H9 (cell line): ENCODE measurements around the gene PAX9. TPM values are rescaled to one million over a fixed set of nuclear protein-coding genes. Genes with fewer than 3 reads are reported as not detected.

ENCODE experiments used
- DNase-seq: peaks from one replicate; pipeline ENCODE4 v3.0.0-alpha.2; 2017
- H2AFZ ChIP-seq: one replicate; pipeline ENCODE4 v1.6.1; 2013; ENCODE audit warnings: mild to moderate bottlenecking, low read length, control low read depth, moderate library complexity
- H2AK5ac ChIP-seq: 2 replicates; pipeline ENCODE4 v1.6.1; 2013; ENCODE audit warnings: low read length, control low read depth, mixed read lengths; ENCODE audit not compliant: insufficient read length
- H2BK120ac ChIP-seq: one replicate; pipeline ENCODE4 v1.6.1; 2013; ENCODE audit warnings: low read depth, mild to moderate bottlenecking, low read length, control low read depth, inconsistent platforms; ENCODE audit not compliant: poor library complexity, severe bottlenecking
- H2BK12ac ChIP-seq: 2 replicates; pipeline ENCODE4 v1.6.1; 2013; ENCODE audit warnings: low read length, control low read depth, mixed read lengths, low read depth; ENCODE audit not compliant: insufficient read length
- H2BK15ac ChIP-seq: 2 replicates; pipeline ENCODE4 v1.6.1; 2013; ENCODE audit warnings: low read depth, low read length, control low read depth
- H2BK20ac ChIP-seq: one replicate; pipeline ENCODE4 v1.6.1; 2013; ENCODE audit warnings: low read depth, mild to moderate bottlenecking, low read length, control low read depth, inconsistent platforms; ENCODE audit not compliant: poor library complexity, severe bottlenecking
- H2BK5ac ChIP-seq: 2 replicates; pipeline ENCODE4 v1.6.1; 2013; ENCODE audit warnings: low read length, control low read depth, mixed read lengths; ENCODE audit not compliant: insufficient read length
- H3K14ac ChIP-seq: 2 replicates; pipeline ENCODE4 v1.6.1; 2013; ENCODE audit warnings: low read length, control low read depth; ENCODE audit not compliant: insufficient read depth
- H3K18ac ChIP-seq: 2 replicates; pipeline ENCODE4 v1.6.1; 2013; ENCODE audit warnings: low read depth, mild to moderate bottlenecking, mixed read lengths, low read length, control low read depth; ENCODE audit not compliant: insufficient read length
- H3K23ac ChIP-seq: 2 replicates; pipeline ENCODE4 v1.6.1; 2013; ENCODE audit warnings: low read length, control low read depth, mixed read lengths, low read depth; ENCODE audit not compliant: insufficient read length
- H3K23me2 ChIP-seq: 2 replicates; pipeline ENCODE4 v1.6.1; 2013; ENCODE audit warnings: low read depth, mild to moderate bottlenecking, mixed read lengths, low read length, control low read depth; ENCODE audit not compliant: insufficient read length, poor library complexity, severe bottlenecking
- H3K27ac ChIP-seq: 2 replicates; pipeline ENCODE4 v1.5.1; 2013; ENCODE audit warnings: low read length, control low read depth, mixed read lengths, low read depth; ENCODE audit not compliant: insufficient read length
- H3K27me3 ChIP-seq: 2 replicates; pipeline ENCODE4 v1.6.1; 2013; ENCODE audit warnings: low read length, control low read depth, inconsistent platforms; ENCODE audit not compliant: insufficient read depth
- H3K4ac ChIP-seq: 2 replicates; pipeline ENCODE4 v1.6.1; 2013; ENCODE audit warnings: low read depth, mild to moderate bottlenecking, control low read depth, inconsistent platforms, low read length, moderate library complexity
- H3K4me1 ChIP-seq: 2 replicates; pipeline ENCODE4 v1.6.1; 2013; ENCODE audit warnings: low read length, control low read depth, inconsistent platforms; ENCODE audit not compliant: insufficient read depth
- H3K4me2 ChIP-seq: 2 replicates; pipeline ENCODE4 v1.6.1; 2013; ENCODE audit warnings: low read length, control low read depth, mixed read lengths; ENCODE audit not compliant: insufficient read length, insufficient read depth
- H3K56ac ChIP-seq: 2 replicates; pipeline ENCODE4 v1.6.1; 2013; ENCODE audit warnings: low read depth, mild to moderate bottlenecking, mixed read lengths, low read length, control low read depth; ENCODE audit not compliant: insufficient read length
- H3K79me1 ChIP-seq: 2 replicates; pipeline ENCODE4 v1.6.1; 2013; ENCODE audit warnings: low read depth, mild to moderate bottlenecking, moderate library complexity, low read length, control low read depth, inconsistent platforms; ENCODE audit not compliant: insufficient read depth, poor library complexity, severe bottlenecking
- H3K79me2 ChIP-seq: 2 replicates; pipeline ENCODE4 v1.6.1; 2013; ENCODE audit warnings: low read length, control low read depth, inconsistent platforms; ENCODE audit not compliant: insufficient read depth
- H3K9ac ChIP-seq: 2 replicates; pipeline ENCODE4 v1.6.1; 2013; ENCODE audit warnings: low read length, control low read depth, mixed read lengths; ENCODE audit not compliant: insufficient read length; ENCODE audit errors: extremely low read depth
- H3K9me3 ChIP-seq: one replicate; pipeline ENCODE4 v1.6.1; 2013; ENCODE audit warnings: low read depth, low read length, inconsistent platforms; ENCODE audit not compliant: control insufficient read depth
- H3T11ph ChIP-seq: one replicate; pipeline ENCODE4 v1.6.1; 2013; ENCODE audit warnings: mild to moderate bottlenecking, low read length, control low read depth, inconsistent platforms
- H4K20me1 ChIP-seq: one replicate; pipeline ENCODE4 v1.6.1; 2013; ENCODE audit not compliant: control insufficient read depth, insufficient read length, insufficient read depth
- H4K5ac ChIP-seq: 2 replicates; pipeline ENCODE4 v1.6.1; 2013; ENCODE audit warnings: low read depth, mild to moderate bottlenecking, mixed read lengths, low read length, control low read depth; ENCODE audit not compliant: insufficient read length
- H4K8ac ChIP-seq: replicated peaks from 2 replicates; pipeline ENCODE4 v1.6.1; 2013; ENCODE audit warnings: low read length, control low read depth, mixed read lengths, low read depth; ENCODE audit not compliant: insufficient read length
- H4K91ac ChIP-seq: 2 replicates; pipeline ENCODE4 v1.6.1; 2013; ENCODE audit warnings: low read depth, mild to moderate bottlenecking, moderate library complexity, mixed read lengths, low read length, control low read depth; ENCODE audit not compliant: insufficient read length
- H3K27ac Mint-ChIP-seq, 3 experiments: 2 replicates in 2 of 3; 3 replicates in 1 of 3; pipeline ENCODE4 v1.8.0; 2020 to 2021; ENCODE audit warnings: mixed read lengths in 3 of 3, mild to moderate bottlenecking in 1 of 3, moderate library complexity in 1 of 3
- H3K27me3 Mint-ChIP-seq: 2 replicates; pipeline ENCODE4 v1.8.0; 2021; ENCODE audit warnings: low read depth, mild to moderate bottlenecking, moderate library complexity, mixed read lengths
- H3K36me3 Mint-ChIP-seq, 3 experiments: 2 replicates in 2 of 3; 3 replicates in 1 of 3; pipeline ENCODE4 v1.8.0; 2020 to 2021; ENCODE audit warnings: low read depth in 3 of 3, mixed read lengths in 3 of 3; ENCODE audit not compliant: insufficient read depth in 1 of 3
- H3K4me1 Mint-ChIP-seq, 2 experiments: 2 replicates each; pipeline ENCODE4 v1.8.0; 2020; ENCODE audit warnings: mixed read lengths in 2 of 2
- H3K4me3 Mint-ChIP-seq, 2 experiments: 2 replicates in 1 of 2; 3 replicates in 1 of 2; pipeline ENCODE4 v1.8.0; 2020 to 2021; ENCODE audit warnings: mild to moderate bottlenecking in 2 of 2, mixed read lengths in 2 of 2, moderate library complexity in 1 of 2
- H3K9me3 Mint-ChIP-seq, 2 experiments: 2 replicates in 1 of 2; 3 replicates in 1 of 2; pipeline ENCODE4 v1.8.0; 2020; ENCODE audit warnings: mild to moderate bottlenecking in 2 of 2, mixed read lengths in 2 of 2, moderate library complexity in 1 of 2
- CTCF ChIP-seq: fragments of 200-600 bp; sonication (generic); conservative IDR thresholded peaks from 3 replicates; pipeline ENCODE4 v1.8.0; 2021; ENCODE audit warnings: antibody characterized with exemption, mild to moderate bottlenecking
- WGBS: extraction: QIAGEN DNeasy Blood & Tissue Kit; methylation state at CpG from one replicate; pipeline ENCODE4 v1.1.7; 2013; ENCODE audit warnings: missing lambda C conversion rate, low lambda C conversion rate, mixed read lengths; ENCODE audit not compliant: insufficient read length; ENCODE audit errors: extremely low coverage; 5-methylcytosine and 5-hydroxymethylcytosine counted together
- total RNA-seq: library from RNA; stranded (reverse); gene quantifications from 2 replicates; pipeline ENCODE4 v1.2.1, GENCODE V29; 2021

The PAX9 gene
- total RNA-seq, 1 experiment from 2014 or later = not detected

- Histone ChIP-seq H4K8ac (no peak overlapping the region), H2AFZ (no peak overlapping the region), H4K20me1 (no peaks in the 10 kb centered on the region), H3T11ph (no peak overlapping the region), H3K18ac (no peak overlapping the region), H3K4ac (no peak overlapping the region), H3K23ac (no peak overlapping the region), H3K79me2 (no peaks in the 10 kb centered on the region), H3K9ac (no peak overlapping the region), H3K4me2 (no peak overlapping the region), H4K91ac (no peak overlapping the region), H2BK5ac (no peak overlapping the region), H2AK5ac (no peak overlapping the region), H3K56ac (no peak overlapping the region), H2BK120ac (no peak overlapping the region), H3K27me3 (peaks cover 94% of the 10 kb centered on the region), H3K9me3 (no peaks in the 10 kb centered on the region), H3K79me1 (no peaks in the 10 kb centered on the region), H2BK20ac (no peak overlapping the region), H3K4me1 (no peaks in the 10 kb centered on the region), H2BK15ac (no peak overlapping the region), H3K14ac (no peak overlapping the region), H3K23me2 (no peaks in the 10 kb centered on the region), H2BK12ac (no peak overlapping the region), H4K5ac (no peak overlapping the region), H3K27ac (no peak overlapping the region)
- TF ChIP-seq CTCF = no peak
- H3K4me1 Mint-ChIP-seq = peaks cover 8 to 37% of the 10 kb centered on the region in 2 experiments
- peaks cover 100% of the 10 kb centered on the region for H3K27me3 Mint-ChIP-seq
- peak overlapping the region in 1 of 2 experiments; percentile 37; a peak in 2 of 5 replicates for H3K4me3 Mint-ChIP-seq
- peaks cover 0 to 10% of the 10 kb centered on the region in 2 experiments; a peak in 1 of 5 replicates for H3K9me3 Mint-ChIP-seq
- H3K36me3 Mint-ChIP-seq = no peaks in the 10 kb centered on the region; a peak in 2 of 7 replicates
- WGBS = no CpG with 5 or more reads among the region's 31 CpGs
- DNase-seq = peak; percentile 64
- H3K27ac Mint-ChIP-seq = no peak overlapping the region
Observed at GRCh38 chr14:36653962-36654793, 7.5 kb upstream of the PAX9 start.
